SK-N-SH (cell line): ENCODE results near the gene LCNL1.

ENCODE experiments used
- CHD2 ChIP-seq: fragments of 150-350 bp; IDR thresholded peaks from 2 replicates; pipeline ENCODE4 v1.6.1; 2018; ENCODE audit warnings: low read length; ENCODE audit not compliant: partially characterized antibody
- CTCF ChIP-seq: fragments of 200-600 bp; sonication (generic); IDR thresholded peaks from 2 replicates; pipeline ENCODE4 v1.6.1; 2017; ENCODE audit warnings: antibody characterized with exemption, mild to moderate bottlenecking, moderate library complexity
- EP300 ChIP-seq, 2 experiments: IDR thresholded peaks; 2 replicates each; pipeline versions ENCODE4 v1.4.0 to v1.6.1; 2012; ENCODE audit warnings: borderline replicate concordance in 1 of 2, low read depth in 1 of 2, low read length in 1 of 2
- GABPA ChIP-seq: IDR thresholded peaks from 2 replicates; pipeline ENCODE4 v1.4.0; 2012; ENCODE audit warnings: low read depth, mild to moderate bottlenecking
- GATA2 ChIP-seq: sonication (generic); formaldehyde crosslinking; IDR thresholded peaks from 2 replicates; pipeline ENCODE4 v1.5.0; 2020; ENCODE audit warnings: mild to moderate bottlenecking, missing genetic modification reagents
- PBX3 ChIP-seq: IDR thresholded peaks from 2 replicates; pipeline ENCODE4; 2012
- POLR2AphosphoS5 ChIP-seq: IDR thresholded peaks from 2 replicates; pipeline ENCODE4 v1.6.1; 2012; ENCODE audit warnings: low read depth, low read length
- REST ChIP-seq: IDR thresholded peaks from 2 replicates; pipeline ENCODE4 v1.6.1; 2012; ENCODE audit warnings: mild to moderate bottlenecking, low read depth, low read length, moderate library complexity
- RFX5 ChIP-seq: IDR thresholded peaks from 2 replicates; pipeline ENCODE4 v1.6.1; 2012; ENCODE audit warnings: mild to moderate bottlenecking, improper control_type of control experiment, low read length
- SIN3A ChIP-seq: IDR thresholded peaks from 2 replicates; pipeline ENCODE4 v1.6.1; 2012; ENCODE audit warnings: low read depth, mild to moderate bottlenecking, low read length, moderate library complexity, borderline replicate concordance
- USF1 ChIP-seq: IDR thresholded peaks from 2 replicates; pipeline ENCODE4 v1.4.0; 2012; ENCODE audit warnings: low read depth, borderline replicate concordance
- USF2 ChIP-seq: fragments of 150-350 bp; IDR thresholded peaks from 2 replicates; pipeline ENCODE4 v1.6.1; 2017; ENCODE audit warnings: antibody characterized with exemption, low read length, low read depth, borderline replicate concordance
- YY1 ChIP-seq: IDR thresholded peaks from 2 replicates; pipeline ENCODE4 v1.4.0; 2012; ENCODE audit warnings: low read depth, mild to moderate bottlenecking

- TF ChIP-seq CTCF: no peak
- no peak for TF ChIP-seq GABPA
- TF ChIP-seq USF2: no peak
- no peak for TF ChIP-seq EP300 (IDR thresholded peaks at IDR 0.05; ENCODE audit: borderline replicate concordance in 1 of 2, low read depth in 1 of 2, low read length in 1 of 2)
- no peak for TF ChIP-seq RFX5
- no peak for TF ChIP-seq REST
- TF ChIP-seq YY1: no peak
- no peak for TF ChIP-seq SIN3A
- no peak for TF ChIP-seq POLR2AphosphoS5
- no peak for TF ChIP-seq CHD2
- no peak for TF ChIP-seq USF1
- TF ChIP-seq GATA2 (CRISPR knock-in tag): no peak
- TF ChIP-seq PBX3: no peak
Observed at GRCh38 chr9:136951541-136952320, 31.1 kb upstream of the LCNL1 start, which contains the start of gene LCN12.
